ENCODE results near the gene GNG14. TPM values are rescaled to one million over a fixed set of nuclear protein-coding genes. Genes with fewer than 3 reads are reported as not detected.

Gene GNG14
- total RNA-seq, 1 donor = not detected

DNA sequence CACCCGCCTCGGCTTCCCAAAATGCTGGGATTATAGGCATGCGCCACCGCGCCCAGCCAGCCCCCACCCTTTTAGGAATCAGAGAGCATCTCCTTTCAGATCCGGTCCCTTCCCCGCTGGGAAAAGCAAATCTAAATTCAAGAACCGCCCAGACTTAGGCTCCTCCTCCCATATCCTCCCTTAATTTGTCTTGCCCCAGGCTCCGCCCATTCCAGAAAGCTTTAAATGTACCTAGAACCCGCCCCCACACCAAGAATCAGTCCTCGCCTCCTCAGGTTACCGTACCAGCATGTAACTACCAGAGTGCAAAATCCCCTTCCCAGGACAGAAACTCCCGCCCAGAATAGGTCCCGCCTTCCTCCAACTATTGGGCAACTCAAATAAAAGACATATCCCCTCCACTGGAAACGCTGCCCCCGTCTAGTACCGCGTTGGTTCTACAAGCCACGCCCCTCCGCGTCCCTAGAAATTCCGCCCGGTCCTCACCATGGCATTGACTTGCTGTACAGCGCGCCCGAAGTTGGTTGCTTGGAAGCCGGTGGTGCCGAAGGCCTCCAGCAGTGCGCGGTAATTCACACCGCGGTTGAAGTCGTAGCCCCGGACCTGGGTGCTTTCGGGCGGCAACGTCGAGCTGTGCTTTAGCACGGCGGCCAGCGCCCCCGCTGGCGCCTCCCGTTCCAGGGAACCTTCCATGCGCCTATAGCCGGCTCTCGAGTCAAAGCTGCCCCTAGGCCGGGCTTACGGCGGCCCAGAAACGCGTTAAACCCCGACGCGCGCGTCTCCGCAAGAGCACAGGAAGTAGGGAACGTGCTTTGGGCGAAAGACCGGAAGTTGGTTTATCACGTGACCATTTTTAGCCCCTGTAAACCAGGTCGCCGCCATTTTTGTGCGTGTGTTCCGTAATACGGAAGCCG, 6.5 kb upstream of the GNG14 start, which contains the start of gene DHPS:
TSS of gene DHPS (minus strand) at position 807 of the 914 bp plus-strand sequence. CDS start at position 693, 114 bp downstream.
- TF ChIP-seq, protein P1, sequence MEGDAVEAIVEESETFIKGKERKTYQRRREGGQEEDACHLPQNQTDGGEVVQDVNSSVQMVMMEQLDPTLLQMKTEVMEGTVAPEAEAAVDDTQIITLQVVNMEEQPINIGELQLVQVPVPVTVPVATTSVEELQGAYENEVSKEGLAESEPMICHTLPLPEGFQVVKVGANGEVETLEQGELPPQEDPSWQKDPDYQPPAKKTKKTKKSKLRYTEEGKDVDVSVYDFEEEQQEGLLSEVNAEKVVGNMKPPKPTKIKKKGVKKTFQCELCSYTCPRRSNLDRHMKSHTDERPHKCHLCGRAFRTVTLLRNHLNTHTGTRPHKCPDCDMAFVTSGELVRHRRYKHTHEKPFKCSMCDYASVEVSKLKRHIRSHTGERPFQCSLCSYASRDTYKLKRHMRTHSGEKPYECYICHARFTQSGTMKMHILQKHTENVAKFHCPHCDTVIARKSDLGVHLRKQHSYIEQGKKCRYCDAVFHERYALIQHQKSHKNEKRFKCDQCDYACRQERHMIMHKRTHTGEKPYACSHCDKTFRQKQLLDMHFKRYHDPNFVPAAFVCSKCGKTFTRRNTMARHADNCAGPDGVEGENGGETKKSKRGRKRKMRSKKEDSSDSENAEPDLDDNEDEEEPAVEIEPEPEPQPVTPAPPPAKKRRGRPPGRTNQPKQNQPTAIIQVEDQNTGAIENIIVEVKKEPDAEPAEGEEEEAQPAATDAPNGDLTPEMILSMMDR (IDR thresholded peaks at IDR 0.05; ENCODE audit: insufficient read depth, low read length) = peak; percentile 5
- DNase-seq (ENCODE audit: low read depth) = peak; percentile 98
- peak within 1 kb of the TSS; percentile 98 for H3K4me3 ChIP-seq (ENCODE audit: low read depth, low read length)

- DNase-seq (ENCODE audit: low read depth) = no peak
- H3K4me3 ChIP-seq (ENCODE audit: low read depth, low read length) = no peak overlapping the region
- TF ChIP-seq, protein P1 (IDR thresholded peaks at IDR 0.05; ENCODE audit: insufficient read depth, low read length) = no peak
These were observed 2.0 kb upstream of the GNG14 start for GRCh38 chr19:12685831-12686230.

DNA sequence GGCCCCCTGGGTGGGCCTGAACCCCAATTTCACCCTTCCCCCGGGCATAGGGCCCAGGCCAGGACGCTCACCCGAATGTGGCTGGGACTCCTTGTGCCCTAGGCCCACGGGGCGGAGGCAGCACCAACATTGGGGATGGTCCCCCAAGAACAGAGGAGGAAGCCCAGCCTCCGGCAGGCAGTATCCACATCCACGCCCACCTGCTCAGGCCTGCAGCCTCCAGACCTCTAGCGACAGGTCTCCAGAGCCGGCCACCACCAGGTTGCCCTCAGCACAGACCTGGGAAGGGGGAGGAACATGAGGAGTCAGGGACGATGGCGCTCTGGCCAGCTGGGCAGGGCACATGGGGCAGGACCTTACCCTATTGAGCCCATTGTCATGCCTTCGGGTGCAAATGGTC, 1.2 kb downstream of the GNG14 start:
- no peak for DNase-seq (ENCODE audit: low read depth)
- no peak overlapping the region for H3K4me3 ChIP-seq (ENCODE audit: low read depth, low read length)
- TF ChIP-seq, protein P1 (IDR thresholded peaks at IDR 0.05; ENCODE audit: insufficient read depth, low read length) = no peak

DNA sequence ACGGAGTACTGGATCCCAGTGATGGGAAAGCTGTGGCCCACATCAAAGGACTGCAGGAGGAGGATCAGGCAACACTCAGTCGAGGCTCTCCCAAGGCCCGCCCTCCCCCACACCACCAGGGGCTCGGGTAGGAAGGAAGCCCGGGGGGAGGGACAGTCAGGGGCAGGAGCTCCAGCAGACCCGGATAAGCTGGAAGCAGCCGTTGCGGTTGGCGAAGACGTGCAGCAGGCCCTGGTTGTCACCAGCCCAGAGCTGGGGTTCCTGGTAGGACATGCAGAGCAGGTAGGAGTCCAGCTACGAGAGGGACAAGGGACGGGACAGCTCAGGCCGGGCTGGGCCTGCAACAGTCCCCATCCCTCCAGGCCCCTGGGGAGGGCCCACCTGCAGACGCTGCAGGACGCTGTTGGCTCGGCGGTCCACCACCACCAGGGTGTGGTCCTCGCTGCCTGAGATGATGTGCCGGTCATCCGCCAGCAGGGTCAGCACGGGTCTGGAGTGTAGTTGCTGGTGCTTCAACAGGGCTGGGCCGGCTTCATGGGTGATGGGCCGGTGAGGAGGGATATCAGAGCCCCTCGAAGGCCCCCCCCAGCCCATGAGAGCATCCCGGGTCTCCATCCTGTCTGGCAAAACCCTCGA, 1.9 kb downstream of the GNG14 start:
- DNase-seq (ENCODE audit: low read depth) = no peak
- TF ChIP-seq, protein P1 (IDR thresholded peaks at IDR 0.05; ENCODE audit: insufficient read depth, low read length) = no peak
- no peak overlapping the region for H3K4me3 ChIP-seq (ENCODE audit: low read depth, low read length)

DNA sequence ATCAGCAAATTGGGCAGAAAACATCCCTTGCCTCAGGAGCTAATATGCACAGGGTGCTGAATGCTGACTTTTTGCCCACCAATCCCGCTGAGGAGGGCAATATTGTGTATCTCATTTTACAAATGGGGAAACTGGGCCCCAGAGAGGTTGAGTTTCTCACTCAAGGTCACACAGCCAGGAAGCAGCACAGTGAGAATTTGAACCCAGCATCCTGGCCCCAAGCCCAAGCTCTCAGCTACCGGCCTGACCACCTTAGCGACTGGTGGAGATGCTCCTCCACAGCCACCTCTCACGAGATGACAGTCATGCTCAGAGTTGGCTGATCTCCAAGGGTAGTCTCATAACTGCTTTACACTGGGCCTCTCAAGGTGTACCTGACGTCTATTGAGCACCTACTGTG, 5.2 kb downstream of the GNG14 start:
- TF ChIP-seq, protein P1 (IDR thresholded peaks at IDR 0.05; ENCODE audit: insufficient read depth, low read length) = no peak
- H3K4me3 ChIP-seq (ENCODE audit: low read depth, low read length) = no peak overlapping the region
- no peak for DNase-seq (ENCODE audit: low read depth)

- no peak overlapping the region for H3K4me3 ChIP-seq (ENCODE audit: low read depth, low read length)
- DNase-seq (ENCODE audit: low read depth) = no peak
- TF ChIP-seq, protein P1 (IDR thresholded peaks at IDR 0.05; ENCODE audit: insufficient read depth, low read length) = no peak
These were observed 6.8 kb downstream of the GNG14 start for GRCh38 chr19:12694641-12695040.
